Mesenchymal stem cell (in vitro differentiated cells and primary cell): ENCODE measurements around the gene TRIM66.
A peak's percentile ranks its signal among the peaks of the same experiment; 100 is the strongest.

Experiments used
- DNase-seq: peaks from one replicate; pipeline ENCODE4 v3.0.0-alpha.2; 2013
- H2AFZ ChIP-seq: one replicate; pipeline ENCODE4 v1.6.1; 2013; ENCODE audit warnings: low read depth, mild to moderate bottlenecking, control low read depth, inconsistent platforms, low read length, moderate library complexity
- H2AK5ac ChIP-seq: 2 replicates; pipeline ENCODE4 v1.6.1; 2013; ENCODE audit warnings: low read length, moderate library complexity, mild to moderate bottlenecking, inconsistent platforms; ENCODE audit not compliant: severe bottlenecking
- H2BK120ac ChIP-seq: one replicate; pipeline ENCODE4 v1.6.1; 2013; ENCODE audit warnings: low read depth, mild to moderate bottlenecking, inconsistent platforms, low read length, moderate library complexity
- H2BK12ac ChIP-seq, 2 experiments: one replicate each; pipeline ENCODE4 v1.6.1; 2013; ENCODE audit warnings: inconsistent platforms in 2 of 2, low read length in 2 of 2, mild to moderate bottlenecking in 2 of 2, moderate library complexity in 2 of 2, control low read depth in 1 of 2
- H2BK15ac ChIP-seq: one replicate; pipeline ENCODE4 v1.6.1; 2013; ENCODE audit warnings: mild to moderate bottlenecking, low read depth, inconsistent platforms; ENCODE audit not compliant: poor library complexity, severe bottlenecking
- H2BK5ac ChIP-seq: 2 replicates; pipeline ENCODE4 v1.6.1; 2013; ENCODE audit warnings: low read depth, mild to moderate bottlenecking, low read length, control low read depth, inconsistent platforms; ENCODE audit not compliant: poor library complexity, severe bottlenecking
- H3K14ac ChIP-seq, 2 experiments: one replicate each; pipeline ENCODE4 v1.6.1; 2013; ENCODE audit warnings: inconsistent platforms in 2 of 2, low read length in 2 of 2, control low read depth in 1 of 2, mild to moderate bottlenecking in 1 of 2, moderate library complexity in 1 of 2
- H3K18ac ChIP-seq, 2 experiments: one replicate each; pipeline ENCODE4 v1.6.1; 2013; ENCODE audit warnings: inconsistent platforms in 2 of 2, low read length in 2 of 2, control low read depth in 1 of 2, low read depth in 1 of 2, mild to moderate bottlenecking in 1 of 2
- H3K23ac ChIP-seq, 2 experiments: one replicate each; pipeline ENCODE4 v1.6.1; 2013; ENCODE audit warnings: inconsistent platforms in 2 of 2, low read length in 2 of 2, mild to moderate bottlenecking in 2 of 2, moderate library complexity in 2 of 2, control low read depth in 1 of 2
- H3K27ac ChIP-seq: 2 replicates; pipeline ENCODE4 v1.5.1; 2013; ENCODE audit warnings: mild to moderate bottlenecking, moderate library complexity, low read length, control low read depth, inconsistent platforms; ENCODE audit not compliant: poor library complexity, severe bottlenecking
- H3K27me3 ChIP-seq, 2 experiments: 2 replicates each; pipeline versions ENCODE4 v1.6.1 to v1.7.0; 2013; ENCODE audit warnings: low read length in 2 of 2, mild to moderate bottlenecking in 2 of 2, moderate library complexity in 2 of 2, control low read depth in 1 of 2, inconsistent platforms in 1 of 2; ENCODE audit not compliant: control insufficient read depth in 1 of 2, insufficient read depth in 1 of 2
- H3K36me3 ChIP-seq, 2 experiments: 2 replicates each; pipeline versions ENCODE4 v1.6.1 to v1.7.0; 2013; ENCODE audit warnings: low read length in 2 of 2, control low read depth in 1 of 2, inconsistent platforms in 1 of 2, low read depth in 1 of 2, mild to moderate bottlenecking in 1 of 2; ENCODE audit not compliant: insufficient read depth in 2 of 2, control insufficient read depth in 1 of 2
- H3K4ac ChIP-seq, 2 experiments: one replicate each; pipeline ENCODE4 v1.6.1; 2013; ENCODE audit warnings: inconsistent platforms in 2 of 2, low read length in 2 of 2, mild to moderate bottlenecking in 2 of 2, moderate library complexity in 2 of 2, control low read depth in 1 of 2, low read depth in 1 of 2
- H3K4me1 ChIP-seq: 2 replicates; pipeline ENCODE4 v1.6.1; 2013; ENCODE audit warnings: low read depth, low read length, control low read depth; ENCODE audit not compliant: control insufficient read depth, insufficient read depth
- H3K4me2 ChIP-seq: 2 replicates; pipeline ENCODE4 v1.6.1; 2013; ENCODE audit warnings: low read length, mild to moderate bottlenecking, inconsistent platforms; ENCODE audit not compliant: poor library complexity, severe bottlenecking
- H3K4me3 ChIP-seq, 2 experiments: 2 replicates each; pipeline versions ENCODE4 v1.5.1 to v1.7.0; 2013; ENCODE audit warnings: low read length in 2 of 2, mild to moderate bottlenecking in 2 of 2, control low read depth in 1 of 2, low read depth in 1 of 2; ENCODE audit not compliant: insufficient read depth in 1 of 2
- H3K79me1 ChIP-seq: replicated peaks from 2 replicates; pipeline ENCODE4 v1.6.1; 2013; ENCODE audit warnings: mild to moderate bottlenecking, control low read depth, low read length, inconsistent platforms; ENCODE audit not compliant: poor library complexity, severe bottlenecking
- H3K9ac ChIP-seq: 2 replicates; pipeline ENCODE4 v1.7.0; 2013; ENCODE audit warnings: mild to moderate bottlenecking, low read length, moderate library complexity
- H3K9me3 ChIP-seq: 2 replicates; pipeline ENCODE4 v1.7.0; 2013; ENCODE audit warnings: mild to moderate bottlenecking, low read length; ENCODE audit not compliant: control insufficient read depth
- H4K8ac ChIP-seq: one replicate; pipeline ENCODE4 v1.6.1; 2013; ENCODE audit warnings: inconsistent platforms, mild to moderate bottlenecking, low read length, moderate library complexity
- H4K91ac ChIP-seq: one replicate; pipeline ENCODE4 v1.6.1; 2013; ENCODE audit warnings: mild to moderate bottlenecking, low read length, inconsistent platforms
- WGBS: methylation state at CpG from one replicate; pipeline ENCODE4 v1.1.7; 2013; ENCODE audit warnings: mixed read lengths; 5-methylcytosine and 5-hydroxymethylcytosine counted together

Gene TRIM66

GRCh38 chr11:8704136-8704535 lies 21.7 kb upstream of the TRIM66 start:
- no peak overlapping the region for H4K91ac ChIP-seq
- H3K4me3 ChIP-seq = no peak overlapping the region
- H2AFZ ChIP-seq = no peak overlapping the region
- no peak overlapping the region for H2BK120ac ChIP-seq
- peaks cover 5% of the 10 kb centered on the region for H3K9me3 ChIP-seq
- no peak overlapping the region for H3K4me2 ChIP-seq
- no peak overlapping the region for H3K4ac ChIP-seq
- H3K23ac ChIP-seq = no peak overlapping the region
- no peak for DNase-seq
- no peak overlapping the region for H2BK5ac ChIP-seq
- peaks cover 79 to 81% of the 10 kb centered on the region in 2 experiments for H3K36me3 ChIP-seq
- H3K18ac ChIP-seq = no peak overlapping the region
- no peaks in the 10 kb centered on the region for H3K27me3 ChIP-seq
- H2BK15ac ChIP-seq = no peak overlapping the region
- H2BK12ac ChIP-seq = no peak overlapping the region
- H3K4me1 ChIP-seq = peaks cover 14% of the 10 kb centered on the region
- H3K79me1 ChIP-seq = peaks cover 17% of the 10 kb centered on the region
- H2AK5ac ChIP-seq = no peak overlapping the region
- WGBS = 100% methylated on average over 2 of the region's 2 CpGs
- H3K9ac ChIP-seq = no peak overlapping the region
- H3K27ac ChIP-seq = no peak overlapping the region
- H3K14ac ChIP-seq = no peak overlapping the region
- no peak overlapping the region for H4K8ac ChIP-seq

GRCh38 chr11:8702598-8702915 lies 20.1 kb upstream of the TRIM66 start:
- H2BK5ac ChIP-seq = no peak overlapping the region
- no peak overlapping the region for H4K91ac ChIP-seq
- peaks cover 18% of the 10 kb centered on the region for H3K4me1 ChIP-seq
- no peak overlapping the region for H3K27ac ChIP-seq
- no peak overlapping the region for H4K8ac ChIP-seq
- H3K14ac ChIP-seq = no peak overlapping the region
- H3K27me3 ChIP-seq = no peaks in the 10 kb centered on the region
- no peak for DNase-seq
- H3K9ac ChIP-seq = no peak overlapping the region
- H3K4ac ChIP-seq = no peak overlapping the region
- no peak overlapping the region for H2BK12ac ChIP-seq
- peaks cover 83 to 87% of the 10 kb centered on the region in 2 experiments for H3K36me3 ChIP-seq
- H3K4me3 ChIP-seq = no peak overlapping the region
- peaks cover 16% of the 10 kb centered on the region for H3K79me1 ChIP-seq
- H2AFZ ChIP-seq = no peak overlapping the region
- no peak overlapping the region for H3K4me2 ChIP-seq
- H2BK120ac ChIP-seq = no peak overlapping the region
- WGBS = 89% methylated on average over 10 of the region's 14 CpGs
- H3K18ac ChIP-seq = no peak overlapping the region
- no peak overlapping the region for H2BK15ac ChIP-seq
- H2AK5ac ChIP-seq = no peak overlapping the region
- peaks cover 5% of the 10 kb centered on the region for H3K9me3 ChIP-seq
- no peak overlapping the region for H3K23ac ChIP-seq

- H3K9ac ChIP-seq = no peak overlapping the region
- H3K14ac ChIP-seq = no peak overlapping the region
- no peak overlapping the region for H3K23ac ChIP-seq
- H3K18ac ChIP-seq = no peak overlapping the region
- peaks cover 16% of the 10 kb centered on the region for H3K79me1 ChIP-seq
- H3K27me3 ChIP-seq = no peaks in the 10 kb centered on the region
- peaks cover 82 to 87% of the 10 kb centered on the region in 2 experiments for H3K36me3 ChIP-seq
- DNase-seq = no peak
- H2AK5ac ChIP-seq = no peak overlapping the region
- no peak overlapping the region for H4K8ac ChIP-seq
- peaks cover 5% of the 10 kb centered on the region for H3K9me3 ChIP-seq
- no peak overlapping the region for H2BK120ac ChIP-seq
- H3K4me3 ChIP-seq = no peak overlapping the region
- peaks cover 18% of the 10 kb centered on the region for H3K4me1 ChIP-seq
- H2BK15ac ChIP-seq = no peak overlapping the region
- no peak overlapping the region for H3K4me2 ChIP-seq
- no peak overlapping the region for H2BK5ac ChIP-seq
- H3K27ac ChIP-seq = no peak overlapping the region
- WGBS = 91% methylated on average over 10 of the region's 10 CpGs
- peak overlapping the region in 1 of 2 experiments; percentile 3 for H2BK12ac ChIP-seq
- H4K91ac ChIP-seq = no peak overlapping the region
- no peak overlapping the region for H2AFZ ChIP-seq
- H3K4ac ChIP-seq = peak overlapping the region in 1 of 2 experiments; percentile 26
Measured at GRCh38 chr11:8701891-8702597, 19.6 kb upstream of the TRIM66 start.

GRCh38 chr11:8699903-8700302 lies 17.4 kb upstream of the TRIM66 start:
- Histone ChIP-seq H3K4me2 (no peak overlapping the region), H3K79me1 (peaks cover 22% of the 10 kb centered on the region), H3K36me3 (peaks cover 82 to 87% of the 10 kb centered on the region in 2 experiments), H4K8ac (no peak overlapping the region), H3K23ac (no peak overlapping the region), H3K4ac (peak overlapping the region in 1 of 2 experiments; percentile 84), H2BK5ac (no peak overlapping the region), H2AFZ (no peak overlapping the region), H3K9me3 (no peaks in the 10 kb centered on the region), H3K14ac (no peak overlapping the region), H3K27me3 (no peaks in the 10 kb centered on the region), H2AK5ac (peak overlapping the region; percentile 82), H3K9ac (peak overlapping the region; percentile 18), H4K91ac (no peak overlapping the region), H3K4me1 (peaks cover 18% of the 10 kb centered on the region), H3K4me3 (no peak overlapping the region), H3K18ac (peak overlapping the region in 1 of 2 experiments; percentile 33), H2BK12ac (peak overlapping the region; percentile 4 to 50), H3K27ac (peak overlapping the region; percentile 13), H2BK120ac (no peak overlapping the region), H2BK15ac (peak overlapping the region; percentile 84)
- WGBS = 22% methylated on average over 3 of the region's 3 CpGs
- DNase-seq = peak; percentile 35
